SU-DHL-6 (cell line): ENCODE results near the gene NOS1AP.

Experiments used
- H2AFZ ChIP-seq: fragments of 200-600 bp; sonication (generic); 2 replicates; pipeline ENCODE4 v1.6.1; 2014; ENCODE audit warnings: low read depth, mild to moderate bottlenecking, moderate library complexity, mixed read lengths, antibody characterized with exemption, low read length; ENCODE audit not compliant: severe bottlenecking
- H3F3A ChIP-seq: fragments of 200-600 bp; shearing (Covaris generic); 2 replicates; pipeline ENCODE4 v1.6.0; 2016; ENCODE audit warnings: antibody characterized with exemption, mild to moderate bottlenecking; ENCODE audit not compliant: insufficient read depth
- H3K27ac ChIP-seq: fragments of 200-600 bp; sonication (generic); 2 replicates; pipeline ENCODE4 v1.5.1; 2016; ENCODE audit warnings: low read depth, mild to moderate bottlenecking, low read length, moderate library complexity, mixed read lengths
- H3K27me3 ChIP-seq: fragments of 200-600 bp; sonication (generic), shearing (Covaris generic); 2 replicates; pipeline ENCODE4 v1.6.0; 2014; ENCODE audit warnings: mild to moderate bottlenecking, low read length
- H3K36me3 ChIP-seq: fragments of 200-600 bp; sonication (generic); 2 replicates; pipeline ENCODE4 v1.6.1; 2014; ENCODE audit warnings: mild to moderate bottlenecking, low read length, mixed read lengths
- H3K4me2 ChIP-seq: fragments of 300-600, 200-600 bp; shearing (Covaris generic), sonication (generic); 2 replicates; pipeline ENCODE4 v1.6.0; 2014; ENCODE audit warnings: low read length, low read depth, mild to moderate bottlenecking; ENCODE audit not compliant: poor library complexity, severe bottlenecking
- H3K4me3 ChIP-seq: fragments of 200-600 bp; sonication (generic); 2 replicates; pipeline ENCODE4 v1.5.1; 2014; ENCODE audit warnings: antibody characterized with exemption, low read length, mild to moderate bottlenecking, mixed read lengths; ENCODE audit not compliant: insufficient read depth, poor library complexity, severe bottlenecking
- H3K79me2 ChIP-seq: fragments of 200-600 bp; sonication (generic); 2 replicates; pipeline ENCODE4 v1.6.1; 2014; ENCODE audit warnings: mild to moderate bottlenecking, low read length, moderate library complexity; ENCODE audit not compliant: insufficient read depth
- H3K9ac ChIP-seq: fragments of 200-600 bp; sonication (generic); 2 replicates; pipeline ENCODE4 v1.7.0; 2014; ENCODE audit warnings: mild to moderate bottlenecking, low read length
- H3K9me2 ChIP-seq: fragments of 200-600 bp; sonication (generic); replicated peaks from 2 replicates; pipeline ENCODE4 v1.6.1; 2014; ENCODE audit warnings: low read length; ENCODE audit not compliant: insufficient read depth
- H3K9me3 ChIP-seq: fragments of 200-600 bp; sonication (generic); 2 replicates; pipeline ENCODE4 v1.6.1; 2014; ENCODE audit warnings: low read length, mixed read lengths; ENCODE audit not compliant: insufficient read depth
- H4K20me1 ChIP-seq: fragments of 200-600 bp; sonication (generic); 2 replicates; pipeline ENCODE4 v1.6.1; 2014; ENCODE audit warnings: low read depth, mild to moderate bottlenecking, antibody characterized with exemption, low read length, moderate library complexity, mixed read lengths
- CTCF ChIP-seq: fragments of 200-600 bp; sonication (generic); IDR thresholded peaks from one replicate; pipeline ENCODE4 v1.5.1; 2017; ENCODE audit warnings: antibody characterized with exemption, mild to moderate bottlenecking, low read length, moderate library complexity; ENCODE audit not compliant: insufficient read depth, poor library complexity, severe bottlenecking
- EZH2phosphoT487 ChIP-seq: fragments of 200-600 bp; sonication (generic), shearing (Covaris generic); conservative IDR thresholded peaks from 2 replicates; pipeline ENCODE4 v1.6.1; 2018; ENCODE audit warnings: mild to moderate bottlenecking, antibody characterized with exemption, low read length, moderate library complexity, mixed read lengths

Gene NOS1AP

GRCh38 chr1:162358928-162359327 is 289.4 kb downstream of the NOS1AP start:
- H3K27ac ChIP-seq = no peak overlapping the region
- H3K36me3 ChIP-seq = no peaks in the 10 kb centered on the region
- H3K9me2 ChIP-seq = no peaks in the 10 kb centered on the region
- no peaks in the 10 kb centered on the region for H3K79me2 ChIP-seq
- no peaks in the 10 kb centered on the region for H4K20me1 ChIP-seq
- no peak overlapping the region for H3K4me3 ChIP-seq
- H3K4me2 ChIP-seq = no peak overlapping the region
- TF ChIP-seq EZH2phosphoT487 (no peak), CTCF (no peak)
- H3F3A ChIP-seq = no peaks in the 10 kb centered on the region
- H2AFZ ChIP-seq = no peak overlapping the region
- H3K9ac ChIP-seq = no peak overlapping the region
- H3K9me3 ChIP-seq = no peaks in the 10 kb centered on the region
- H3K27me3 ChIP-seq = no peaks in the 10 kb centered on the region

GRCh38 chr1:162359523-162360236 is 290.2 kb downstream of the NOS1AP start:
- no peaks in the 10 kb centered on the region for H3K9me3 ChIP-seq
- H3K27me3 ChIP-seq = no peaks in the 10 kb centered on the region
- TF ChIP-seq EZH2phosphoT487 = no peak
- no peak for TF ChIP-seq CTCF
- no peak overlapping the region for H3K27ac ChIP-seq
- H3K36me3 ChIP-seq = no peaks in the 10 kb centered on the region
- no peaks in the 10 kb centered on the region for H4K20me1 ChIP-seq
- no peak overlapping the region for H3K4me2 ChIP-seq
- H2AFZ ChIP-seq = no peak overlapping the region
- no peaks in the 10 kb centered on the region for H3K79me2 ChIP-seq
- no peak overlapping the region for H3K4me3 ChIP-seq
- H3K9me2 ChIP-seq = no peaks in the 10 kb centered on the region
- no peak overlapping the region for H3K9ac ChIP-seq
- no peaks in the 10 kb centered on the region for H3F3A ChIP-seq

- no peaks in the 10 kb centered on the region for H4K20me1 ChIP-seq
- H3K9ac ChIP-seq = no peak overlapping the region
- H3K4me2 ChIP-seq = no peak overlapping the region
These were observed 290.9 kb downstream of the NOS1AP start for GRCh38 chr1:162360237-162360873.

GRCh38 chr1:162360874-162361260 is 291.4 kb downstream of the NOS1AP start:
- Histone ChIP-seq H3K36me3 (no peaks in the 10 kb centered on the region), H3K9ac (no peak overlapping the region), H3K27me3 (no peaks in the 10 kb centered on the region)

More at GRCh38 chr1:162360237-162360873, 290.9 kb downstream of the NOS1AP start:
- TF ChIP-seq EZH2phosphoT487 = no peak
- Histone ChIP-seq H3K27me3 (no peaks in the 10 kb centered on the region), H3K4me3 (no peak overlapping the region), H3K36me3 (no peaks in the 10 kb centered on the region), H3K27ac (no peak overlapping the region), H3K9me2 (no peaks in the 10 kb centered on the region), H3K9me3 (no peaks in the 10 kb centered on the region), H2AFZ (no peak overlapping the region), H3K79me2 (no peaks in the 10 kb centered on the region), H3F3A (no peaks in the 10 kb centered on the region)

More at GRCh38 chr1:162360874-162361260, 291.4 kb downstream of the NOS1AP start:
- Histone ChIP-seq H3K9me3 (no peaks in the 10 kb centered on the region), H3F3A (no peaks in the 10 kb centered on the region), H3K9me2 (no peaks in the 10 kb centered on the region), H2AFZ (no peak overlapping the region), H3K27ac (no peak overlapping the region), H3K4me3 (no peak overlapping the region), H3K79me2 (no peaks in the 10 kb centered on the region), H3K4me2 (no peak overlapping the region), H4K20me1 (no peaks in the 10 kb centered on the region)
- TF ChIP-seq CTCF (no peak), EZH2phosphoT487 (no peak)
